ENCODE results near the gene SYF2.

Gene SYF2

GRCh38 chr1:25182629-25183028 is 49.7 kb downstream of the SYF2 start:
- DNase-seq = no peak

DNA sequence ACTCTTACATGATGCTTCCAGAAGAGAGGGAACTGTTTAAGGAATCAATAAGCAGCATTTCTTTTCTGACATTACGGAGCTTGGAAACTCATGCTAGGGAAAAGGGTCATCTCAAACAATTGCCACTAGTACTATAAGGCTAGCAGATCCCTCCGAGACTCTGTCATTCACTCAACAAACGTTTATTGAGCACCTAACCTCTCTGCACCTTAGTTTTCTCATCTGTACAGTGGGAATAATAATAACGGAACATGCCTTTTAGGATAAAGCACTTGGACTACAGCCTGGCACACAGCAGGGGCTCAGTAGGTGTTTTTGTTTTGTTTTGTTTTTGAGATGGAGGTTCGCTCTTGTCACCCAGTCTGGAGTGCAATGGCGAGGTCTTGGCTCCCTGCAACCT is 51.3 kb downstream of the SYF2 start:
- DNase-seq = no peak

DNA sequence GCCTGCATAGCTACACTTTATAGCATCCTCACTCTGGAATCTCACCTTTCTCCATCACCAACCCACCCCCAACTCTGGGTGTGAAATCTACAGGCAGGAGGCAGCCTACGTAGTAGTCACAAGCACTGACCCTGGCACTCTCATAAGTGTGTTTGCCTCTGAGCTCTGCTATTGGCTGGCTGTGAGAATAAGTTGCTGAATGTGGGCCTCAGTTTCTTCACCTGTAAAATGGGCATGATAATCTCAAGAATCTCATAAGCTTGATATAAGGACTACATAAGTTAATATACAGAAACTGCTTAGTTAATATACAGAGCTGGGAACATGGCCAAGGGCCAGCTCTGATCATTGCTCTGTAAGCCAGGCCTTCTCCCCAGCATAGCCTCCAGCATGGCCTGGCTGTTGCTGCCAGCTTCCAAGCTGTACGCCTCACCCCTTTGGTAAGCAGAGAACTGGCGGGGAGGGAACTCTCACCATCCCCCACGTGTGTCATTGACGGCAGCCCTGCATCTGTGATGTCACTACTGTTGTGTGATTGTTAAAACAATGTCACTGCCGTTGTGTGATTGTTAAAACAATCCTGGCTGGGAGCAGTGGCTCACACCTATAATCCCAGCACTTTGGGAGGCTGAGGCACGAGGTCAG is 53.3 kb downstream of the SYF2 start:
- DNase-seq = no peak

GRCh38 chr1:25174730-25175612 is 57.3 kb downstream of the SYF2 start:
- DNase-seq = no peak

DNA sequence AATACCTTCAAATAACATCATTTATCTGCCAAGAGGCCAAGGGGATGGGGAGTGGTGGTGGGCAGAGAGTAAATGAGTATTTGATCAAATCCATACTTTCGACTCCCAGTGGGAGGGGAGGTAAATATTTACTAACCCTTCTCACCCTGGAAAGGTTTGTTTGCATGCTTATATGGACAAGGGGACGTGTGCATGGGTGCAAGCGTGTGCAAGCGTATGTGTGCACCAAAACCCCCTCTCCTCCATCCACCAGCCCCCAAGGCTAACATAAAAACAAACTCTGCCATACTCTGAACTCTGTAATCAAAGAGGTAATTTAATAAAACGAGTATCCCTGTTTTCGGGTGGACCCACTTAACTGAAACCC is 58.0 kb downstream of the SYF2 start:
- DNase-seq = no peak

DNA sequence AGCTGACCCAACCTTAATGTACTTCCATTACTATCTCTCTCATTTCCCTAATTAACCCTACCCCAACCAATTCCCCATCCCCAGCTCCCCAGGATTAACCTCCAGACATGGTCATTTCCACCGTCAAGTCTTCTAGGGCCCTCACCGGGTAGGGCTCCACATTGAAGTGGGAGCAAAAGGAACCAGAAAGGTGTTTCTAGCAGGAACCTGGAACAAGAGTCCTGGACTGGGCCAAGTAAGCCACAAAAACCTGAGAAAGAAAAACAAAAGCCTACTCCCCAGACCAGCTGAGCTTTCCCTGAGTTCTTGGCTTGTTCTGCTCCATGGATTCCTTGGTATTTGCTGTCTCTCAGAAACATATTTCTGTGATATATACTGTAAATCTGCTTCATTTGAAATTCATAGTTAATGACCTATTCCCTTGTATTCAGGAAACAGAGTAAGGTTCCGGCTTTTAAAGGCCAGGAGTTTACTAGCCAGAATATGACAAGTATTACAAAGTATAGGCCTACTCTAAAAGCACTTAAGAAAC is 58.4 kb downstream of the SYF2 start:
- no peak for DNase-seq

All from DMS79 (cell line).